Astrocyte of the cerebellum (primary cell): ENCODE measurements around the gene LRP1-AS.
A peak's percentile ranks its signal among the peaks of the same experiment; 100 is the strongest.
"Not testable (repeated sequence)": the region's sequence is repeated elsewhere in the genome, so short reads cannot be mapped to it uniquely, and the experiment has no call there.

Source experiments
- DNase-seq: peaks from one replicate; pipeline ENCODE4 v3.0.0-alpha.2; 2011; ENCODE audit warnings: low read depth
- H3K4me3 ChIP-seq: 2 replicates; pipeline ENCODE4 v1.5.1; 2011; ENCODE audit warnings: mild to moderate bottlenecking, low read depth, low read length, moderate library complexity
- in situ Hi-C: cut with HindIII; loops from 2 replicates; pipeline ENCODE4 v1.10.0; 2017; ENCODE audit warnings: low sequenced_read_pairs
- TF ChIP-seq, protein P1 (sequence below): IDR thresholded peaks from 2 replicates; pipeline ENCODE4 v1.5.1; 2012; ENCODE audit warnings: low read length, low read depth, moderate library complexity, mild to moderate bottlenecking; ENCODE audit errors: missing control alignments

LRP1-AS gene

GRCh38 chr12:57127726-57128518 is 19.5 kb downstream of the LRP1-AS start, which contains the start of gene LRP1:
TSS of gene LRP1 (plus strand) at chr12:57128483. CDS start at chr12:57128965, 482 bp downstream.
- H3K4me3 ChIP-seq: peak within 1 kb of the TSS; percentile 90
- in situ Hi-C loops: no loop called here
- peak; percentile 54 for DNase-seq
- TF ChIP-seq, protein P1, sequence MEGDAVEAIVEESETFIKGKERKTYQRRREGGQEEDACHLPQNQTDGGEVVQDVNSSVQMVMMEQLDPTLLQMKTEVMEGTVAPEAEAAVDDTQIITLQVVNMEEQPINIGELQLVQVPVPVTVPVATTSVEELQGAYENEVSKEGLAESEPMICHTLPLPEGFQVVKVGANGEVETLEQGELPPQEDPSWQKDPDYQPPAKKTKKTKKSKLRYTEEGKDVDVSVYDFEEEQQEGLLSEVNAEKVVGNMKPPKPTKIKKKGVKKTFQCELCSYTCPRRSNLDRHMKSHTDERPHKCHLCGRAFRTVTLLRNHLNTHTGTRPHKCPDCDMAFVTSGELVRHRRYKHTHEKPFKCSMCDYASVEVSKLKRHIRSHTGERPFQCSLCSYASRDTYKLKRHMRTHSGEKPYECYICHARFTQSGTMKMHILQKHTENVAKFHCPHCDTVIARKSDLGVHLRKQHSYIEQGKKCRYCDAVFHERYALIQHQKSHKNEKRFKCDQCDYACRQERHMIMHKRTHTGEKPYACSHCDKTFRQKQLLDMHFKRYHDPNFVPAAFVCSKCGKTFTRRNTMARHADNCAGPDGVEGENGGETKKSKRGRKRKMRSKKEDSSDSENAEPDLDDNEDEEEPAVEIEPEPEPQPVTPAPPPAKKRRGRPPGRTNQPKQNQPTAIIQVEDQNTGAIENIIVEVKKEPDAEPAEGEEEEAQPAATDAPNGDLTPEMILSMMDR: no peak

DNA sequence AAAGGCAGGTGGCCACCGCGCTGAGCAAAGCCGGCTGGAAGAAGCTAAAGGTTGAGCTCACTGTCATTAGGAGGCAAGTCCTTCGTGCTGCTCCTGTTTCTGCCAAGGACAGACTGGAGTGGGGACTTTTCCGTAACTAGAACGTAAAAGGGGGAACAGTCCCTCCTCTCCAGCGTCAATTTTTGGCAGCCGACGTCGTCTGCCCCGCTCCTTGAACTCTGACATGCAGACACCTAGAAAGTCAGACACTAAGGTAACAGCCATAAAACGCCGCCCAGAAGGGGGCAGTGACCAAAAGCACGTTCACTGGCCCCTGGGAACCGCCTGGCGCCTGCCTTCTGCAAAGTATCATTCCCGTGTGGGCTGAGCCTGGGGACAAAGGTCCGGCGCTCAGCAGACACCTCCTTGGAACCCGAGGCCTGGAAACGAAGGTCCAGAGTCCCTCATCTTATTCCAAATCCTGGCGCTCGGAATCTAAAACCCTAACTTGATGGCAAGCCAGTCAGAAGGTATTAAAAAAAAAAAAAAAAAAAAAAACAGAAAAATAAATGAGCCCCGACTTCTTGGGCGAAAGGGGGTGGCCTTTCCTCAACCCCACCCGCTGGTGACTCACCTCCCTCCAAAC is 20.2 kb downstream of the LRP1-AS start:
- no peak for DNase-seq
- in situ Hi-C loops: no loop called here
- TF ChIP-seq, protein P1: peak; percentile 33
- peak overlapping the region; percentile 90 for H3K4me3 ChIP-seq

- in situ Hi-C loops: no loop called here
- no peak for DNase-seq
- TF ChIP-seq, protein P1: no peak
- no peak overlapping the region for H3K4me3 ChIP-seq
Measured at GRCh38 chr12:57126561-57126960, 20.9 kb downstream of the LRP1-AS start.

GRCh38 chr12:57126061-57126460 is 21.4 kb downstream of the LRP1-AS start:
- DNase-seq: no peak
- no peak overlapping the region for H3K4me3 ChIP-seq
- TF ChIP-seq, protein P1: no peak
- in situ Hi-C loops: no loop called here

DNA sequence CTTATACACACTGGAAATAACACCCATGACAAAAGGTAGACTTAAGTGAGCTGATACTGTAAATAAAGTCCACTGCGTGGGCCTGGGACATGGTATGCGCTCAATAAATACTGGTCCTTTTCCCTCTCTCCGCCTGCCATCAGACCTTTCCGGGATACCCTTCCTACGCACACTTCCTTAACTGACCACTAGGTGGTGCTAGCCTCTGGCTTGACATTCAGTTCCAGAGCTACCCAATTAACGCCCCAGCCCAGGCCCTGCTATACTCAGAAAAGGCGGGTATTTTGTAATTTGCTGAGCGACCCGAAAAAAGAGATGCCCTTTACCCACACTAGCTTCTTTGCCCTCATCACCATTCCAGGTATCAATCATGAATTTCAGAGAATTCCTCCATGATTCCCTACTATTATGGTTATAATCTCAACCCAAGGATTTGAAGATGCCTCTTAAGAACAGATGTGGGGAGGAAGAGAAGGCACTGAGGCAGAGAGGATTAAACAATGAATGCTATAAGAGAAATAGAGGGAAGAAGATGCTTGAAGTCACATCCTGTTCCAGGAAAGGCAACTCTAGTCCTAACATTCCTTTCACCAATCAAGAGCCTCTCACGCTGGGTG is 23.1 kb downstream of the LRP1-AS start:
- in situ Hi-C loops: no loop called here
- H3K4me3 ChIP-seq: no peak overlapping the region
- TF ChIP-seq, protein P1: peak; percentile 97
- DNase-seq: peak; percentile 53

- in situ Hi-C loops: no loop called here
- TF ChIP-seq, protein P1: no peak
- no peak for DNase-seq
- H3K4me3 ChIP-seq: no peak overlapping the region
Measured at GRCh38 chr12:57123813-57124212, 23.6 kb downstream of the LRP1-AS start.

GRCh38 chr12:57120718-57121117 is 26.7 kb downstream of the LRP1-AS start:
- H3K4me3 ChIP-seq, in situ Hi-C loops, DNase-seq: not testable (repeated sequence)
